AG20443 (cell line): ENCODE data around the gene HAUS7.

Source experiments
- DNase-seq: peaks from one replicate; pipeline ENCODE4 v3.0.0; 2012; ENCODE audit warnings: low spot score, mixed read lengths

Gene HAUS7

DNA sequence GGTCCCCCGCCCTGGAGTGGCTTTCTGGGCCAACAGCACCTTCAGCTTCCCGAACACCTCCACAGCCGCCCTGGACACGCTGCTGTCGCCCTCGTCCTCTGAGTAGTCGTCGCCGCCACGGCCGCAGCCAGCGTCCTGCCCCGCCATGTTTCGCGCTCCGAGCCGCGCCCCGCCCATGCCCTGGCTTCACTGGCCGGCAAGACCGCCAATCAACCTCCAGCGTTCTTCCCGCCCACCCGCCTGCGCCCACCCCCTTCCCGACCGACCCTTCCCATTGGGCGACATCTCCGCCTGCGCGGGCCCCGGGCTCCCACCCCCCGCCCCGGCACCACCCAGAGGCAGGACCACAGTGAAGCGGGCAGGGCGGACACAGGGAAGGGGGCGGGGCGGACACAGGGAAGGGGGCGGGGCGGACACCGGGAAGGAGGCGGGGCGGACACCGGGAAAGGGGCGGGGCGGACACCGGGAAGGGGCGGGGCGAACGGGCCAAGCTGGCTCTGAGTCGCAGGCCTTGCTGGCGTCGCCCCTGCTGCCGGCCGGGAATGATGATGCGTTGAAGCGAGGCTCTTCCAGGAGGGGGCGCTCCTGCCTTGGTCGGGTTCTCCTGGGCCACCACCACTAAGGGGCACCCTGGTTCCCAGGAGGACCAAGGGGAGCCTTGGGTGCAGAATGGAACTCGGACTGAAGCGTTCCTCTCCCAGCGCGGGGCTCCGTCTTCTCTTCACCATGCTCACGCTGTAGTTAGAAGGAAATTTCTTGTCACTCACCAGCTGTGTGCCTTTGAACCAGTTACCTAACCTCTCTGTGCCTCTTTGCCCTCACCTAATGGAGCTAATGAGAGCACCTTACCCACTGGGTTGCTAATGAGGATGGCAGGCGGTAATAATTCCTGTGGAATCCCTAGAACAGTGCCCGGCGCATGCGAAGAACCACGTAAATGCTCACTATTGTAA, at the start of gene HAUS7:
Gene HAUS7, minus strand, starts transcription at position 166 of the 953 bp plus-strand sequence. Its CDS starts 19 bp downstream, at position 147.
- peak; percentile 94 for DNase-seq

DNA sequence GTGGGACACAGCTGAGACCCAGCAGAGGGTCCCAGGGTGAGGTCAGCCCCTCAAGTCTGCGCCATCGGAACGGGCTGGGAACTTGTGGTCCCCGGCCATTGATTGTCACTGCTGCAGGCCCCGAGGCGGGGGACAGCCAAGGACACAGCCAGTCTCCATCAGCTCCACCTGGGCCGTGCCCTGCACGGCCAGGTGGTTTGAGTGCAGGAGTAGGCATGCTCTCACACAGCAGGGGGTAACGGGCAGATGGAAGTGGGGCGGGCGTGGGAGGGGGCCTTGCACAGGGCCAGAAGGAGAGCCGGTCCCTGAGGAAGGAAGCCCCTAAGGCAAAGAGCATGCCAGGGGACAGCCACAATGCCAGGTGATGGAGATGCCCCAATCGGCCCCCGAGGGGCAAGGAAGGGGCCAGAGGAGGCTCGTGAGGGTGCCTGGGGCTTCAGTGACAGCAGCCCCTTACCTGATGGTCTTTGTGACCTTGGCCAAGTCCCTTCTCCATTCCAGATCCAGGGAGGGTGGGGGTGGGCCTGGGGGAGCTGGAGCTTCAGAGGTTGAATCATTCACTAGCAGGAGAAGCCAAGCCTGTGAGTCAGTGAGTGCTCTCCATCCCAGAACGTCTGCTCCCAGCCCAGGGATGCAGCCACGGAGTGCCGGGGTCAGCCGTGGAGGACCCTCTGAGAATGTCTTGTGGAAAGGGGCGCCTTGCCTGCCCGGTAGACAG, 49.4 kb upstream of the HAUS7 start:
- DNase-seq = peak; percentile 72

DNA sequence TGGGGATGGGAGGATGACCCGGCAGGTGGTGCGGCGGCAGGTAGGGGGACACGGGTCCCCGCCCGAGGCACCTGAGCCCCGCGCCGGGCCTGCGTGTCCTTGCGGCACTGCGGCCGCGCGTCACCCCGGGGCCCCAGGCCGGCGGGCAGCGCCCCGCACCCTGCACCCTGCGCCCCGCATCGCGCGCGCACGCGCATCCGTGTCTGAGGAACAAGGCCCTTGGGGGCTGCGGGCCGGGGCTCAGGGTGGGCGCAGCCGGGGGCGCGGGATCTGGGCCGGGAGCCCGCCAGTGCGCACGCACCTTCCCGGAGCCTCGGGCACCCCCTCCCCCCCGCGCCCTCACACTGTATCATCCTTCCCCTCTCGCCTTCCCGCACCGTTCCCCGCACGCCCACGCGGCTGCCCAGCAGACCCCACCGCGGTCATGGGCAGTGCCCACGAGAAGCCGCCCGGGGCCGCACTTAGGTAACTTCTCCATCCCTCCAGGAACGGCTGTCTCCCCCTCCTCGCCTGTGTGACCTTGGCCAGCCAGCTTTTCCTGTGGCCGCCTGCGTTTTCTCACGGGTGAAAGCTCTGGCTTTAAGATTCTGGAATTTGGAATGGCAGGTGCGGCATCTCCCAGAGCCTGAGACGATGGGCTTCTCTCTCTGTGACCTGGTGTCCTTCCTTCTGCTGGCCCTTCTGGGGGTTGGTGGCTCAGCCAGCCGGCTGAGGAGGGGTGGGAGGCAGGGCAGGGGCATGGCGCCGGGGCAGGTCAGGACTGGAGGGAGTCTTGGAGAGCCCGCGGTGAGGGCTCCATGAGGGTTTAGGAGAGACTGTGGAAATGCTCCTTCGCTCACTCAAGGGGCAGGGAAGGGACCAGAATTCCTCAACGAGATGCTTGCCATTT, 47.8 kb upstream of the HAUS7 start:
- no peak for DNase-seq

DNA sequence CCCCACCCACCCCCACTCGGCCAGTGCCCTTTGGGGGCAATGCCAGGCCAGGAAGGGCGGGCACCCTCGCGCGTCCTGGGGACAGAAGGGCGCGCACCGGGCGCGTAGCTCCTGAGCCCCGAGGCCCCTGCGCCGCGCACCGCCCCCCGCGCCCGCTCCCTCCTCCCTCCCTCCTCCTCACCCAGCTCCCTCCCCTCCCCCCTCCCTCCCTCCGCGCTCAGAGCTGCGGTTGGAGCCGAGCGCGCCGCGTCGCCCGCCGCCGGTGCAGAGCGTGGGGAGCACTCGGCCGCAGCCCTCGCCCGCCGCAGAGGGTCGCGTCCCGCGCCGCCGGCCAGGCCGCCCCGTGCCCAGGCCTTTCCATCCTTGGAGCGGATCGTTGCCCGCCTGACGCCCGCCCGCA, 47.0 kb upstream of the HAUS7 start, which contains the start of gene ATP2B3:
Gene ATP2B3, plus strand, starts transcription at position 220 of the 400 bp plus-strand sequence. CDS start 18,606 bp downstream, outside the sequence.
- no peak for DNase-seq

DNA sequence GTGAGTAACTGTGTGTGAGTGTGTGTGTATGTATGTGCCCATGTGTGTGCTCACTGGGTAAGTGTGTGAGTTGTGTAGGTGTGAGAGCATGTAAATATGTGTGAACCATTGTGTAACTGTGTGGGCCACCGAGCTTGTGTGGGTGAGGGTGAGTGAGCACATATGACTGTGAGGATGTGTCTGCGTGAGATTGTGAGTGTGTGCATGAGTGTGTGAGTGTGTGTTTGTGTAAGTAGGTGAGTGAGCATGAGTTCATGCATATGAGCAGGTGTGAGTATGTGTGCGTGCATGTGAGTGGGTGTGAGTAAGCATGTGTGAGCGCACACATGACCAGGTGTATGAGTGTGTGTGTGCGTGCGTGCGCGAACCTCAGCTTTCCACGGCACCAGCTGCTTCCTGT, 45.7 kb upstream of the HAUS7 start:
- no peak for DNase-seq

DNA sequence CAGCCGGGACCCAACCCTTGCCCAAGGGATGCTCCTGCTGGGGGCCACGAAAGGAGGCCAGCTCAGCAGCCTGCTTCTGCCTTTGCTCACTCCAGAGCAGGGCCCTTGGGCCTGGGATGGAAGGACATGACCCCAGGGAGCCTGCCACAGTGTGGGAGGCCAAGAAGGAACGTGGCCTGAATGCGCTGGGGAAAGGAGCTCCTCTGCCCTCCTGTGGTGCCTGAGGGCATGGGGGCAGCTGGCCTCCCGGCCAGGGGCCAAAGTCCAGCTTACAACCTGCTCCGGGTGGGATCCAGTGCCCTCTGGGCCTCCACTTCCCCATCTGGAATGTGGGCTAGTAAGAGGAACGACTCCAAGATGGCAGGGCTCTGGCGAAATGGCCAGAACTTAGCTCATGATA, 45.1 kb upstream of the HAUS7 start:
- DNase-seq = no peak

DNA sequence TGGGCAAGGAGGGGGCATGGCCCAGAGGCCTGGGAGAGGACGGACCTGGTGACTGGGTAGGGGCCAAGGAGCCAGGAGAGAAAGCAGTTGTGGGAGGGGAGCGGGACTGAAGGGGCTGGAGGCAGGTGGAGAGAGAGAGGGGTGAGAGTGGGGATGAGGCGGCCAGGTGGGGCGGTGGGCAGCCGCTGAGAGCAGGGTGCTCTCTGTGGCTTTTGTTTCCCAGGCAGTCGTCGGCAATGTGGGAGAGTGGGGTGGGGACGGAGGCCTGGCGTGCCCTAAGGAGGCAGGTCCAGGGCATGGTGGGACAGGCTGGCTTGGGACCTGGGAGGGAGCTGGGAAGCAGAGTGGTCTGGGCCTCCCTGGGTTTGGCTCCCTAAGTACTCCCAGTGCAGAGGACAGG, 43.9 kb upstream of the HAUS7 start:
- DNase-seq = no peak

DNA sequence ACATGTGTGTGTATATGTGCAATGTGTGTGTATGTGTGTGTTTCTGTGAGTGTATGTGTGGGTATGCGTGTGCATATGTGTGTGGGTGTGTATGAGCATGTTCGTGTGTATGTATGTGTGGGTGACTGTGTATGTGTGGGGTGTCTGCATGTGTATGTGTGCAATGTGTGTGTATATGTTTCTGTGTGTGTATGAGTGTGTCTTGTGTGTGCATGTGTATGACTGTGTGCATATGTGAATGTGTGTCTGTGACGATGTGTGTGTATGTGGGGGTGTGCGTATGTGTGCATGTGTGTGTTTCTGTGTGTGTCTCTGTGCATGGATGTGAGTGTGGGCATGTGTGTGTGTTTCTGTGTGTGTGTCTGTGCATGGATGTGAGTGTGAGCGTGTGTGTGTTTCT, 42.9 kb upstream of the HAUS7 start:
- DNase-seq = no peak

DNA sequence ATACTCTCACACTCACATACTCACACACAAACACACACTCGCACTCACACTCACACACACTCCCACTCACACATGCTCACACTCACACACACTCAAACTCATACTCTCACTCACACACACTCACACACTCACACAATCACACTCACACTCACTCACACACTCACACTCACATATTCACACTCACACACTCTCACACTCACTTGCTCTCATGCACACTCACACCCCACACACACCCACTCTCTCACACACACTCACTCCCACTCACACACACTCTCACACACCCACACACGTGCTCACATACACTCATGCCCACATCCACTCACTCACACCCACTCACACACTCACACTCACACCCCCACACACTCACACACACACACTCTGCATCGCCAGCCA, 42.1 kb upstream of the HAUS7 start:
- no peak for DNase-seq

DNA sequence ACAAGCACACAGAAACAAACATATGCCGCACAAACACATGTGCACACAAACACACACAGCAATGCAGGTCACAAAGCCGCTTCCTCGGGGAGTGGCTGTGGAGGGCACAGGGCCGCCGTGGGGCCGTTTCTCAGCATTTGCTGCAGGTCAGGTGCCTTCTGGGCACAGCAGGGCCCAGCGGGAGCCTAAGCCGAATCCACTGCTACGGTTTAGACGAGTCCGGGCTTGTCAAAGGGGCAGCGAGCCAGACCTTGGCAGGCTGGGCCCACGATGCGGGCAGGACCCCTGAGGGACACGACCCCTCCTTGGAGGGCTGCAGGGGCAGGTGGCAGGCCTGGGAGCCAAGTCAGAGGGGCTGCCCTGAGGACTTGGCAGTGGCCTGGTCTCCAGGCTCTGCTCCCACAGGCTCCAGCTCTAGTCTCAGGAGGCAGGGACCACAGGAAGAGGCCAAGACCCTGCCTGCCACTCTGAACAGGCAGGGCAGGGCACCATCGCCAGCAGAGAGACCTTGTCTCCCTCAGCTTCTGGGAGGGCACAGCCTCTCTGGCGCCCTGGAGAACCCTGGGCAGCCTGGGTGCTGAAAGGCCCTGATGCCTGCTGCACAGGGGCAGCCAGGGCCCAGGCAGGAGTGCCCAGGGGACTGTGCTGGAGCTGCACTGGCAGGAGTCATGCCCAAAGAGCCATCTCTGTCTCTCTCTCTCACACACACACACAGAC, 41.6 kb upstream of the HAUS7 start:
- no peak for DNase-seq

DNA sequence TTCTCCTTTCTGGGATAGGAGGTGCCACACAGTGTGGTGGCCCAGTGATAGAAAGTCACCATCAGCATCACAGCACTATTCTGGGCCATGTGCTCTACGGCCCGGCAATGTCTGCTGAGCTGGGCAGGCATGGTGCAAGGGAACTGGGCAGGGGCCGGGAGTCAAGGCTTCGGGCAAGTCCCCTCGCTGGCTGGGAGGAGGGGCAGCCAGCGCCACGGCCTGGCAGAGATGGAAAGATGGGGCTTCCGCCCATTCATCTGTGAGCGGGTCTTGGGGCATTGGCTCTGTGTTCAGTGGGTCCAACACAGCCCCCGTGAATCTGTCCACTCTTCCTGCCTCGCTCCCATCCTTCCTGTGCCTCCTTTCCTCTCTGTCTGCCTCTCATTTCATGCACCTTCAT, 40.0 kb upstream of the HAUS7 start:
- DNase-seq = no peak

DNA sequence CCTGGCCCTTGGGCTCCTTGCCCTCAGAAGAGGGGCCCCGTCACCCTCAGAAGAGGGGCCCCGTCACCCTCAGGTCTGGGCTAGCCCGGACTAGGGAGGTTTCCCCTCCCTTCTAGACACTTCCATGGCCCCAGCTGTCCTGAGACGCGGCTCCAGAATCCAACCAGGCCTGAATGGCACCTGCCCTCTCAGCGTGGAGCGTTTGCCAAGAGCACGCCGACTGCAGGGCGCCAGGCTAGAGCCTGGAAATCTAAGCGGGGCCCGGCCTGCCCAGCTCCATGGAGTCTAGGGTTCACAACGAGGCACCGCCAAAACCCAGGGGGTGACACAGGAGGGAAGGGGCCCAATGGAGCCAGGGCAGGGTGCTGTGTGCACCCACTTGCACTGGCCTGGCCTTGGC, 39.2 kb upstream of the HAUS7 start:
- no peak for DNase-seq

DNA sequence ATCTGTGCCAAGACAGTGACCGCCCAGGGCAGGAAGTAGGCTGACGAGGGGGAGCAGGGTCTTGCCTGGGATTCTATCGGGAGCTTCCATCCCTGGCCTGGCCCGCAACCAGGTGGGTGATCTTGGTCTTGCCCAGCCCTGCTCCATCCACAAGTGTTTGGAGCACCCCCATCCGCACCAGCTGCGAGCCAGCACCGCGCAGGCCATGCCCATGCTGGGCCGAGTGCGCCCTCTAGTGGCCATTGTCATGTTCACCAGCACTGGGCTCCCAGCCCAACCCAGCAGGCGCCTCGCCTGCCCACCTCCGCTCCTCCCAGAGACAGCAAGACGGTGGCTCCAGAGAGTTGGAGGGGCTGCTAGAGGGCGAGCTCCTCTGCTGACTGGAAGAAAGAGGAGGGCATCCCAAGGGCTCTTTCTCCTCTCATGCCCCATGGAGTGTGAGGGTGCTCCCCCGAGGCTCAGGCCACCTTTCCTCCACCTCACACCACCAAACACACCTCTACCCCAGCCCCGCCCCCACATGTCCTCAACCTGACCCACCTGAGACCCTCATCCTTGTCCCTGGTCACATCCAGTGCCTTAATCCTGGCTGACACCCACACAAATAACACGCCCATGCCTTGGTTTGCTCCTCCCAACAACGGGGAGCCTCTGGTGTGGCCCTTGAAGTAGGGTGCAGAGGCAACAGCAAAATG, 37.3 kb upstream of the HAUS7 start:
- peak; percentile 87 for DNase-seq

DNA sequence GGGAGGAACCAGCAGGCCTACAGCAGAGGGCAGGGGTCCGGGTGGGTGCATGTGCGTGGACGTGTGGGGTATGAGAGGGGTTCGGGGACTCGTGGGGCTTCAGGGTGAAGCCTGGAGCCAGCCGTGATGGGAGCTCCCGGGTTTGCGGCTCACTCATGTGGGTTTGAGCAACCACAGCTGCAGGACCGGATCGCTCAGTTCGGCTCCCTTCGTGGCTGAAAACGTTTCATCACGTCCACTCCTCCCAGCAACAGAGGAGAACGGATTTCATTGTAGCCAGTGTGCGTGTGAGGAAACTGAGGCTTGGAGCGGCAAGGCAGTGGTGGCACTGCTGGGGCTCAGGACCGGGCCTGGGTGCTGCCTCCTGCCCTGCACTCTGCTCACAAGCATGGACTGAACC, 35.0 kb upstream of the HAUS7 start:
- DNase-seq = no peak

DNA sequence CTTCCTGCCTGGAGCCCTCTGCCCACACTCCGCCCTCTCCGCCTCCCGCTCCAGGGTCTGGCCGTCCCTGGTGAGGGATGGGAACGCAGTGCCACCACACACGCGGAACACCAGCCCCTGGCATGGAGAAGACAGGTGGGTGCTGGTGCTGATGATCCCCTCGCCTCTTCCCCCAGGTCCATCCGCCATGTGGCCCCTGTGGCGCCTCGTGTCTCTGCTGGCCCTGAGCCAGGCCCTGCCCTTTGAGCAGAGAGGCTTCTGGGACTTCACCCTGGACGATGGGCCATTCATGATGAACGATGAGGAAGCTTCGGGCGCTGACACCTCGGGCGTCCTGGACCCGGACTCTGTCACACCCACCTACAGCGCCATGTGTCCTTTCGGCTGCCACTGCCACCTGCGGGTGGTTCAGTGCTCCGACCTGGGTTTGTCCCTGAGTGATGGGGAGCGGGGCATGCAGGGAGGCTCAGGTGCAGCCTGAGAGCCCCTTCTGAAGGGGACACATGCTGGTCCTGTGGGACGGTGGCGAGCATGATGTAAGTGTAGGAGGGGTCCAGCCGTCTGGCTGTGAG, 34.2 kb upstream of the HAUS7 start:
- DNase-seq = no peak

DNA sequence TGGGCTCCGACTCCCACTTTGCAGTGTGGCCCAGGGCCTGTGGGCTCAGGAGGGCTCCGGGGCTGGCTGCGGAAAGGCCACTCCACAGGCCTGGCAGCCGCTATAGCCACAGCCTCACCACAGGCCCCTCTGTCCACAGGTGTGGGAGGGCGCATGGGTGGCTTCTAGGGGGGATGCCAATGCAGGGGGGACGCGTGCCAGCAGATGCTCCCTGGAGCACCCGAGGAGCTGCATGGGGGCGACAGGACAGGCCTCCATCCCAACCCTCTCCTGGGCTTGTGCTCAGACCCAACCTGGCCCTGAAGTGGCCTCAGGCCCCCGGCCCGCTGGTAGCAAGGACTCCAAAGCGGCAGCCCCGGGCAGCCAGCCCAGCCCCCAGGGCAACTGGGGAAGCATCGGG, 32.4 kb upstream of the HAUS7 start:
- no peak for DNase-seq

DNA sequence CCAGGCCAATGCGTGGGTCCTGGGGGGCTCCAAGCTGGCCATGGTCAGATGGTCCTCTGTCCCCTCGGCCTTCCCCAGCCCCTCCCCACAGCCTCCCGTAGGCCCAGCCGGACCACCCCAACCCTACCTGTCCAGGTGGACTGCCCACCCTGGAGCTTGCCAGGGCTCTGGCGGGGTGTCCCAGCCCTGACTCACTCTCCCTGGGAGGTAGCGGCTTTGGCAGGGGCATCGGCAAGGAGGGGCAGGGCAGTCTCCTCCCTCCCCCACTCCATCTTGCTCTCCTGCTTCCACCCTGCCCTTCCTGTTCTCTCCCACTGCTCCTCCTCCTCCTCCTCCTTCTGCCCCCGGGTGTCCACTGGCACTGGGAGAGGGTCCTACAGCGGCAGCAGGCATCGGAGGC, 31.8 kb upstream of the HAUS7 start:
- DNase-seq = no peak

DNA sequence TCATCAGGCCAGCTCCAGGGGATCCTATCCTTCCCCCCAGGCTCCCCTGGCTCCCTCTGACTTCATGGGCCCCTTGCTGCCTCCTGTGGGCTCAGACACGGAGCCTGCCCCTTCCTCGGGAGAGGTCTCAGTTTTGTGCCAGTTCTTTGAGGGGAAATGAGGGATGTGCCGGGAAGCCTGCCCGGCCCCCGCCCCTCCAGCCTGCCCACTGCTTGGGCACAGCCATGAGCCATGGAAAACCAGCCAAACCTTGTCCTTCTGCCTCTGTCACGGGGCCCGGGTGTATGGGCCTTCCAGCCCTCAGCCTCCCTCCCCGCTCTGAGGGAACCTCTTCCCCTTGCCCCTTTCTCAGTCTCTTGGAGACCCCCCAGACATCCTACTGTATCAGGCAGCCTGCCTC, 31.2 kb upstream of the HAUS7 start:
- no peak for DNase-seq

DNA sequence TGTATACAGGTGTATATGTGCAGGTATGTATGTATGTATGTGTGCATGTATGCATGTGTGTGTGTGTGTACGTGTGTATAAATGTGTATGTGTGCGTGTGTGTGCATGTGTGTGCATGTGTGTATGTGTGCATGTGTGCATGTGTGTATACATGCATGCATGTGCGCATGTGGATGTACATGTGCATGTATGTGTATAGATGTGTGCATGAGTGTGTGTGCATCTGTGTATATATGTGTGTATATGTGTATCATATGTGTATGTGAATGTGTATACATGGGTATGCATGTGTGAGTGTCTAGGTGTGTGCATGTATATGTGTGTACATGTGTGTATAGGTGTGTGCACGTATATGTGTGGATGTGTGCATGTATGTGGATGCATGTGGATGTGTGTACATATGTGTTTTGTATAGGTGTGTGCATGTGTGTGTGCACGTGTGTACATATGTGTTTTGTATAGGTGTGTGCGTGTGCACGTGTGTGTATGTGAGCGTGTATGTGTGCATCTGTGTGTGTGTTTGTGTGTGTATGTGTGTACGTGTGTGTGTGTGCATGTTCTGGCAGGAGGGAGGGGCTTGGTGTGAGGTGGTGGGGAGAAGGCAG, 30.4 kb upstream of the HAUS7 start:
- no peak for DNase-seq

DNA sequence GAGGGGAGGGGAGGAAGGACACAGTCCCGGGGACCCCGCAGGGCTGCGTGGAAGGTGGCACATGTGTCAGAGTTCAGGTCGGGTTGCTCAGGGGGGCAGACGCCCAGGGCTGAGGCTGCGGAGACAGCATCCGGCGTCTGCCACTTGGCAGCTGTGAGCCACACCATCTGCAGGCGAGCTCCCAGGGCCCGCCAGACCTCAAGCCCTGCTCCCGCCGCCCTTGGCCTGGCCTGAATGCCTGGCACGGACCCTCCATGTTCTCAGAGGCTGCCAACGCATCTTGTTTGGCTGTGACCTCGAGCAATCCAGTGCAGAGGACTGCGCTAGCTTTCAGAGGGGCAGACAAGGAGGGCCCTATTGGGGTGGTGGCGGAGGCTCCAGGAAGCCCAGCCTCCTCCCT, 29.5 kb upstream of the HAUS7 start:
- DNase-seq = peak; percentile 42
